Spinal cord (tissue), 10 donors: ENCODE results near the gene PDZRN3. TPM values are rescaled to one million over a fixed set of nuclear protein-coding genes. Genes with fewer than 3 reads are reported as not detected.
"Not testable (repeated sequence)": the region's sequence is repeated elsewhere in the genome, so short reads cannot be mapped to it uniquely, and the experiment has no call there.

Source experiments
- DNase-seq, 6 donors: peaks; one replicate each; pipeline versions ENCODE4 v3.0.0 to v3.0.0-alpha.2; 2013 to 2015; ENCODE audit warnings: low spot score in 6 of 6, low read depth in 4 of 6
- H3K27ac ChIP-seq: one replicate; pipeline ENCODE4 v1.5.1; 2013; ENCODE audit warnings: low read depth, low read length, control low read depth
- H3K27me3 ChIP-seq: one replicate; pipeline ENCODE4 v1.6.1; 2013; ENCODE audit warnings: low read length; ENCODE audit not compliant: control insufficient read depth, insufficient read depth
- H3K36me3 ChIP-seq: one replicate; pipeline ENCODE4 v1.6.1; 2013; ENCODE audit warnings: low read length; ENCODE audit not compliant: control insufficient read depth, insufficient read depth
- H3K4me1 ChIP-seq: one replicate; pipeline ENCODE4 v1.6.1; 2013; ENCODE audit warnings: low read length; ENCODE audit not compliant: control insufficient read depth, insufficient read depth
- H3K4me3 ChIP-seq: one replicate; pipeline ENCODE4 v1.5.1; 2013; ENCODE audit warnings: low read depth, low read length, control low read depth
- H3K9me3 ChIP-seq: one replicate; pipeline ENCODE4 v1.6.1; 2013; ENCODE audit warnings: low read length; ENCODE audit not compliant: control insufficient read depth, insufficient read depth
- WGBS: methylation state at CpG from one replicate; pipeline ENCODE4 v1.1.5; 2013; ENCODE audit warnings: missing lambda C conversion rate; ENCODE audit not compliant: insufficient coverage; 5-methylcytosine and 5-hydroxymethylcytosine counted together
- polyA plus RNA-seq, 2 donors: library from polyadenylated mRNA; unstranded; fragments of 120-200 nt; gene quantifications; one replicate each; pipeline ENCODE4 v1.2.1, GENCODE V29; 2013; ENCODE audit not compliant: insufficient read length in 2 of 2
- total RNA-seq, 2 donors: library from RNA; depleted of rRNA in 1 of 2; stranded (reverse); fragments of 120-200 nt in 1 of 2; fragments of >200 nt in 1 of 2; gene quantifications; one replicate each; pipeline versions ENCODE4 v1.2.3 to v1.2.4, GENCODE V29; 2013 to 2014
- donor health status: healthy.

Gene PDZRN3
- total and polyA plus RNA-seq, 4 donors = 21.8 to 83.6 (median 30.2) TPM

DNA sequence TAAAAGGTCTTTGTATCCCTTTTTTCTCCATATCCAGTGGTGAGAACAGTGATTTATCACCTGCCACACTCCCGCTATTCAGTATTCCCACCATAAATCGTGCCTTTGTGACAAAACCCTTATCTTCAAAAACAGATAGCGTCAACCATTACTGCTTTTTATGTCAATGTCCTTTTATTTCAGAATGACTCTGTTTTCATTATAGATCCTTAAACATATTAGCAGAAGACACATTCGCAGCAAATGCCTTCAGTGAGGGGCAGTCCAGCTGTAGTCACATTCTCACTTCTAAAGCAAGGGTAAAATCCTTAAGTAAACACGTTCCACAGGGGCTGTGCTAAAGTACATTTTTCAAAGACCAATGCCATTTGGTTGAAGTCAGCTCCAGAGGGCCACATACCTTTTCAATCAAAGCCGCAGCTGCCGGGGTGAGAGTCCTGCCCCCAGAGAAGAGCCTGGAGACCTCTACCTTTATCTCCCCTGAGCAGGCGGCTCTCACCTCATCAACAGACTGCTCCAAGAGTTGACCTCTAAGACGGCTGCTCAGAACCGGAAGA lies 53.4 kb downstream of the PDZRN3 start:
- Histone ChIP-seq H3K27me3 (peaks cover 2% of the 10 kb centered on the region), H3K9me3 (no peaks in the 10 kb centered on the region), H3K4me1 (no peaks in the 10 kb centered on the region), H3K36me3 (no peaks in the 10 kb centered on the region), H3K4me3 (no peak overlapping the region), H3K27ac (no peak overlapping the region)
- no peak for DNase-seq
- WGBS = 33% methylated on average over 7 of the region's 10 CpGs

DNA sequence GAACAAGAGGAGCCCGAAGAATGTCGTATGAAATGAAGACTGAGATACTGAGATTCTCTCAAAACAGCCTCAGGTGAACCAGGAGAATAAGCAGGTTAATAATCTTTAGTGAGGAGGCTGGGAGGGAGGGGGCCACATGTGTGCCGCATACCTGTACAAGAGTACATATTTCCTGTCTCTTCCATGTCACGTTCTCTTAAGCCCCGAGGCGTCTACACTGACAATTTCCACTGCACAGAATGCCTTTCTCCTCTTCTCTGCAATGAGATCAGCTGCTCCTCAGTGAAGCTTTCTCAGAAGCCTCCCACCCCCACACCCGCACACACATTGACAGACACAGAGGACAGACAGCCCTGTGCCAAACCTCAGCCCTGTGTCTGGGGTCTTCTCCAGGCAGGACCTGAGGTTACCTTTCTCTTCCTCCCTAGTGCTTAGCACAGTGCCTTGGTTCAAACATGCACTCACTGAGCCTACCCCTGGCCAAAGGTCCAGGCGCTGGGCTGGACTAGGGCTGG lies 55.4 kb downstream of the PDZRN3 start:
- WGBS = 98% methylated on average over 6 of the region's 8 CpGs
- no peak overlapping the region for H3K27ac ChIP-seq
- DNase-seq = no peak
- H3K4me3 ChIP-seq = no peak overlapping the region
- H3K36me3 ChIP-seq = no peaks in the 10 kb centered on the region
- H3K4me1 ChIP-seq = no peaks in the 10 kb centered on the region
- no peaks in the 10 kb centered on the region for H3K27me3 ChIP-seq
- H3K9me3 ChIP-seq = no peaks in the 10 kb centered on the region

GRCh38 chr3:73568371-73568862 lies 56.3 kb downstream of the PDZRN3 start:
- 88% methylated on average over 5 of the region's 5 CpGs for WGBS
- Histone ChIP-seq H3K27me3 (no peaks in the 10 kb centered on the region), H3K36me3 (no peaks in the 10 kb centered on the region), H3K4me3 (no peak overlapping the region), H3K4me1 (no peaks in the 10 kb centered on the region), H3K27ac (no peak overlapping the region), H3K9me3 (no peaks in the 10 kb centered on the region)
- no peak for DNase-seq

- not testable (repeated sequence) for H3K4me3 ChIP-seq, H3K9me3 ChIP-seq, H3K27ac ChIP-seq, H3K4me1 ChIP-seq, H3K36me3 ChIP-seq, DNase-seq, H3K27me3 ChIP-seq
- WGBS = 96% methylated on average over 4 of the region's 12 CpGs
Measured at GRCh38 chr3:73565374-73565773, 59.4 kb downstream of the PDZRN3 start.

- Histone ChIP-seq H3K4me1 (no peaks in the 10 kb centered on the region), H3K4me3 (no peak overlapping the region), H3K27me3 (no peaks in the 10 kb centered on the region), H3K9me3 (no peaks in the 10 kb centered on the region), H3K36me3 (no peaks in the 10 kb centered on the region), H3K27ac (no peak overlapping the region)
- WGBS = 94% methylated on average over 2 of the region's 3 CpGs
- no peak for DNase-seq
Measured at GRCh38 chr3:73563896-73564582, 60.7 kb downstream of the PDZRN3 start.

DNA sequence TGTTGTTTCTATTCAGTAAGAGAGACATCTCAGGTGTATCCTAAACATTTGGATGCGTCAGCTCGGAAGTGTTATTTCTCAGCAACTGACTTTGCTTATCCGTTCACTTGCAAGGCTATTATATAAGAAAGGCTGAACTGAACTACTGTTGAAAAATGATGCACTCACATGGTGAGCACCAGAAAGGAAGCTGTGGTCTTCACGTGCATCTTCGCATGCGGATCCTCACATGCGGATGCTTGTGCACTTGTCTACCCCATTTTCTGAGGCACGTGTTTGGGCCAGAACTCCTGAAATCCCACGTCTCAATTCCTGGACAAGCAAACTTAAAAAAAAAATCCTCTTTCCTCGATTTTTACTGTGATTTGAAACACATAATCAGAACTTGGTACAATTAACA lies 63.2 kb downstream of the PDZRN3 start:
- Histone ChIP-seq H3K36me3 (no peaks in the 10 kb centered on the region), H3K4me1 (peaks cover 5% of the 10 kb centered on the region), H3K27ac (no peak overlapping the region), H3K9me3 (no peaks in the 10 kb centered on the region), H3K27me3 (no peaks in the 10 kb centered on the region), H3K4me3 (no peak overlapping the region)
- peak in 1 of 6 donors; percentile 40 for DNase-seq
- WGBS = 78% methylated on average over 10 of the region's 10 CpGs

DNA sequence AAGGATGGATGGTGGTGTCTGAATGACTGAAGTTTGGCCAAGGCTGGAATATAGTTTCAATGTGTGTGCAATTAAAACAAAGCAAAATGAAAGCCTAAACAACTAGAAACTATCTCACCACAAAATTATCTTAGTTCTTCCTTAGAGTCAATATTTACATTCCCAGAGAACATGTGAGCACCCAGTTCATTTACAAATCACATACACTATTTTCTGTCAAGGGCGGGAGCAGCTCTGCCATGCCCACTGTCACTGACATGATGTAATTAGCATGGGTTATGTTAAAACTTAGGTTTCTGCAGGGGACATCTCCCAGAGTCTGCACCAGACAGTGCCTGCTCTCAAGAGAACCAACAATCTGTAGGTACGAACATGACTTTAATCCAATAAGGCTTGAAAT lies 65.0 kb downstream of the PDZRN3 start:
- Histone ChIP-seq H3K36me3 (no peaks in the 10 kb centered on the region), H3K9me3 (no peaks in the 10 kb centered on the region), H3K4me3 (no peak overlapping the region), H3K27me3 (no peaks in the 10 kb centered on the region), H3K4me1 (peaks cover 5% of the 10 kb centered on the region), H3K27ac (no peak overlapping the region)
- WGBS = no CpG with 5 or more reads among the region's 2 CpGs
- DNase-seq = no peak

GRCh38 chr3:73558727-73559075 lies 66.0 kb downstream of the PDZRN3 start:
- WGBS = 75% methylated on average over 3 of the region's 4 CpGs
- DNase-seq = no peak
- no peak overlapping the region for H3K27ac ChIP-seq

DNA sequence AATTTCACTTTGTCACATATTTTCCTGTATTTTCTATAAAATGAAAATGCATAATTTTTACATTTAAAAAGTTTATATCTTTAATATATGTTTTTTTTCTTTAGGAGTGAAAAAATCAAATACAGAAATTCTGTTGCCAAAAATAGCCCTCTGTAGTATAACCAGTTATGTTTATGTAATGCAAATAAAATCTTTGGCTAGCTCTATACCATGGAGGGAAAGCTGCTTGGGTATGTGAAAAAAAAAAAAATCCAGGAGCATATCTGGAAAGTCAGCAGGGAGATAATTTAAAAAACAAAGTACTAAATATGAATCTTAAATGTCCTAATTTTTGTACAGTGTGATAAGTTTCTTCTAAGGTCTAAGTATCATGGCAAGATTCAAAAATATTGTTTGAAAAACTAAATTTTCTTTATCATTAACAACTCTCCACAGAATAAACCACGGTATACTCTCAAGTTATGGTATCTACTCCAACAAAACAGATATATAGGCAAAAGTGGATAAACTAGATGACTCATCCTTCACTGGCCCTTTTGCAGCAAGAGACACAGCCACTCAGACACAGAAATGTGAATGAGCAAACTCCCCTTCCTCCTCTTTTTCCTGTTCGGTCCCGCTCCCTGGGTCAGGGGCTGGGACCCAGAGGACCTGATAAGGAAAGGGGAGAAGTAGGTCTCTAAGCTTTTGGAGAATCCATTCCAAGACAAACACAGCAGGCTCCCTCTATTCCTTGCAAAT lies 66.6 kb downstream of the PDZRN3 start:
- no CpG with 5 or more reads among the region's 3 CpGs for WGBS
- no peaks in the 10 kb centered on the region for H3K27me3 ChIP-seq
- no peak overlapping the region for H3K27ac ChIP-seq
- DNase-seq = no peak
- H3K36me3 ChIP-seq = no peaks in the 10 kb centered on the region
- no peak overlapping the region for H3K4me3 ChIP-seq
- peaks cover 5% of the 10 kb centered on the region for H3K4me1 ChIP-seq
- H3K9me3 ChIP-seq = no peaks in the 10 kb centered on the region

More at GRCh38 chr3:73558727-73559075, 66.0 kb downstream of the PDZRN3 start:
- Histone ChIP-seq H3K4me3 (no peak overlapping the region), H3K27me3 (no peaks in the 10 kb centered on the region), H3K36me3 (no peaks in the 10 kb centered on the region), H3K9me3 (no peaks in the 10 kb centered on the region), H3K4me1 (peaks cover 5% of the 10 kb centered on the region)
